Spleen (tissue), 11 donors: ENCODE measurements around the gene LRRN2. TPM values are rescaled to one million over a fixed set of nuclear protein-coding genes. Genes with fewer than 3 reads are reported as not detected.

Experiments
- DNase-seq: peaks from one replicate; pipeline ENCODE4 v3.0.0-alpha.2; 2020
- H3K27ac ChIP-seq, 8 donors: fragments of 200-600 bp; sonication (generic) in 7 of 8; 1 replicate in 4 of 8; 2 replicates in 4 of 8; pipeline versions ENCODE4 v1.5.0 to v1.8.0; 2016 to 2021; ENCODE audit warnings: inconsistent platforms in 4 of 8, mild to moderate bottlenecking in 4 of 8, moderate library complexity in 1 of 8
- H3K27me3 ChIP-seq, 7 donors: fragments of 200-600 bp; sonication (generic) in 6 of 7; replicated peaks in 1 of 7; 1 replicate in 4 of 7; 2 replicates in 3 of 7; pipeline versions ENCODE4 v1.5.0 to v1.8.0; 2016 to 2021; ENCODE audit warnings: inconsistent platforms in 3 of 7, mild to moderate bottlenecking in 1 of 7
- H3K36me3 ChIP-seq, 6 donors: fragments of 200-600 bp; sonication (generic) in 5 of 6; 1 replicate in 4 of 6; 2 replicates in 2 of 6; pipeline versions ENCODE4 v1.5.0 to v1.8.0; 2016 to 2021; ENCODE audit warnings: inconsistent platforms in 2 of 6
- H3K4me1 ChIP-seq, 6 donors: fragments of 200-600 bp; sonication (generic) in 5 of 6; 1 replicate in 3 of 6; 2 replicates in 3 of 6; pipeline versions ENCODE4 v1.5.0 to v1.8.0; 2016 to 2021; ENCODE audit warnings: inconsistent platforms in 3 of 6
- H3K4me3 ChIP-seq, 8 donors: fragments of 200-600 bp; sonication (generic) in 7 of 8; 1 replicate in 4 of 8; 2 replicates in 4 of 8; pipeline versions ENCODE4 v1.5.0 to v1.8.0; 2016 to 2021; ENCODE audit warnings: inconsistent platforms in 4 of 8, mild to moderate bottlenecking in 4 of 8, moderate library complexity in 2 of 8
- H3K9me3 ChIP-seq, 8 donors: fragments of 200-600 bp; sonication (generic) in 7 of 8; 1 replicate in 4 of 8; 2 replicates in 4 of 8; pipeline versions ENCODE4 v1.5.0 to v1.8.0; 2016 to 2021; ENCODE audit warnings: inconsistent platforms in 4 of 8
- POLR2A ChIP-seq, 3 donors: fragments of 450-650 bp; IDR thresholded peaks; one replicate each; pipeline ENCODE4 v1.5.1; 2017; ENCODE audit warnings: antibody characterized with exemption in 3 of 3, mild to moderate bottlenecking in 1 of 3
- POLR2AphosphoS5 ChIP-seq, 3 donors: sonication (generic); formaldehyde crosslinking; IDR thresholded peaks; one replicate each; pipeline ENCODE4 v1.5.1; 2017; ENCODE audit warnings: antibody characterized with exemption in 3 of 3
- WGBS, 5 donors: extraction: QIAGEN DNeasy Blood & Tissue Kit in 3 of 5; methylation state at CpG; one replicate each; pipeline versions ENCODE4 v1.1.5 to v1.1.7; 2013 to 2018; 5-methylcytosine and 5-hydroxymethylcytosine counted together
- intact Hi-C: fragments of 100-400 bp; cut with DNase I; formaldehyde crosslinking; loops from one replicate; pipeline ENCODE4 v1.15.0; 2023; ENCODE audit warnings: low total_unique reads
- polyA plus RNA-seq, 3 donors: library from polyadenylated mRNA; stranded (reverse); fragments of 200-250 nt; gene quantifications; one replicate each; pipeline ENCODE4 v1.2.1, GENCODE V29; 2013
- total RNA-seq, 7 donors: library from RNA; depleted of rRNA in 3 of 7; stranded (reverse); fragments of >200 nt in 3 of 7; fragmentation: NEBNext Ultra II Directional in 4 of 7; extraction: Animal tissue kit (Norgen Biotek cat#: 25700) in 4 of 7; gene quantifications; one replicate each; pipeline versions ENCODE4 v1.1.0 to v1.2.1, GENCODE V29; 2016 to 2021
- TF ChIP-seq, protein P1 (sequence below), 11 experiments: fragments of 200-600 bp in 7 of 11; fragments of 450-650 bp in 4 of 11; sonication (generic) in 4 of 11; IDR thresholded peaks in 8 of 11; conservative IDR thresholded peaks in 3 of 11; 1 replicate in 7 of 11; 2 replicates in 4 of 11; pipeline versions ENCODE4 v1.4.0 to v1.8.0; 2016 to 2021; ENCODE audit warnings: antibody characterized with exemption in 11 of 11, inconsistent platforms in 4 of 11, mild to moderate bottlenecking in 1 of 11
- donor health status: healthy with polysubstance abuse.
- donor health status: DM: no; HTN: no; CAD: no; lungs with moderate emphysema.
- donor health status: DM: no; HTN: no; CAD: no.
- donor health status: Bipolar disorder and iron deficiency.
- donor health status: healthy.
- donor health status: DM: no; HTN: no; CAD: no.
- donor health status: DM: yes; HTN: yes; CAD: no.

LRRN2 gene
- total and polyA plus RNA-seq, 10 donors: 1.6 to 11.9 (median 4.5) TPM

DNA sequence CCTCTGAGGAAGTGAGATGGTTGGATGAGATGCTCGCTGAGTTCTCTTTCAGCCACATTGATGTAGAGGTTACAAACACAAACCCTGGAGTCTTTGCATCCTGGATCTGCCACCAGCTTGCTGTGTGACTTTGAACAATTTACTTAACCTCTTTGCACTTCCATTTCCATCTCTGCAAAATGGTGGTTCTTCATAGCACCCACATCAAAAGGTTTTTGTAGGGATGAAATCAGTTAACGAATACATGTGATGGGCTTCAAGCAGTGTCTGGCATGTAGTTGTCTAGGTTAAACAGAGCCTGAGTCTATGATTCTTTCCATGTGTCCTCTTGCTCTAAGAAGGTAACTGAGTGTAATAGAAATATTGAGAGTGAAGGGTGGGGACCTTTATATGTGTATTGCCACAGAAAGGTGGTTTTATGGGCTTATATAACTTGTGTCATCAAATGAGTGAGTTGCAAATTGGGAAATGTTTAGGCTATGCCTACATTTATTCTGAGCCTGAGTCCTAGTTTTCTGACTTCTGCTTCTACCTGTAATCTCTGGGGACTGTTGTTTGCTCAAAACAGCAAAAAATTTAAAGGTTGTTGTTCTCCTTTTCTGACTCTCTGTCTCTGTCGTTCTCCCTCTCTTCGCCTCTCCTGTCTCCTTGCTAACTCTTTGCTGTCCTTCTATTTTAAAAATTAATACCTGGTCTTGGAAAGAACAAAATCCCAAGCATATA is 27.3 kb upstream of the LRRN2 start:
- TF ChIP-seq POLR2AphosphoS5 (IDR thresholded peaks at IDR 0.05): no peak
- TF ChIP-seq, protein P1, sequence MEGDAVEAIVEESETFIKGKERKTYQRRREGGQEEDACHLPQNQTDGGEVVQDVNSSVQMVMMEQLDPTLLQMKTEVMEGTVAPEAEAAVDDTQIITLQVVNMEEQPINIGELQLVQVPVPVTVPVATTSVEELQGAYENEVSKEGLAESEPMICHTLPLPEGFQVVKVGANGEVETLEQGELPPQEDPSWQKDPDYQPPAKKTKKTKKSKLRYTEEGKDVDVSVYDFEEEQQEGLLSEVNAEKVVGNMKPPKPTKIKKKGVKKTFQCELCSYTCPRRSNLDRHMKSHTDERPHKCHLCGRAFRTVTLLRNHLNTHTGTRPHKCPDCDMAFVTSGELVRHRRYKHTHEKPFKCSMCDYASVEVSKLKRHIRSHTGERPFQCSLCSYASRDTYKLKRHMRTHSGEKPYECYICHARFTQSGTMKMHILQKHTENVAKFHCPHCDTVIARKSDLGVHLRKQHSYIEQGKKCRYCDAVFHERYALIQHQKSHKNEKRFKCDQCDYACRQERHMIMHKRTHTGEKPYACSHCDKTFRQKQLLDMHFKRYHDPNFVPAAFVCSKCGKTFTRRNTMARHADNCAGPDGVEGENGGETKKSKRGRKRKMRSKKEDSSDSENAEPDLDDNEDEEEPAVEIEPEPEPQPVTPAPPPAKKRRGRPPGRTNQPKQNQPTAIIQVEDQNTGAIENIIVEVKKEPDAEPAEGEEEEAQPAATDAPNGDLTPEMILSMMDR (IDR thresholded peaks at IDR 0.05 in 8 of 11, conservative IDR thresholded peaks at IDR 0.05 in 3 of 11): no peak
- Histone ChIP-seq H3K27ac (no peak overlapping the region), H3K9me3 (no peaks in the 10 kb centered on the region), H3K4me3 (peak overlapping the region in 1 of 8 donors; percentile 24), H3K36me3 (no peaks in the 10 kb centered on the region), H3K4me1 (peaks cover 3 to 19% (median 14%) of the 10 kb centered on the region in 6 donors), H3K27me3 (peaks cover 0 to 37% (median 4%) of the 10 kb centered on the region in 7 donors)
- no peak for DNase-seq
- intact Hi-C loops: no loop called here
- 64 to 76% (median 68%) methylated on average over 4 of the region's 4 CpGs for WGBS, 5 donors

DNA sequence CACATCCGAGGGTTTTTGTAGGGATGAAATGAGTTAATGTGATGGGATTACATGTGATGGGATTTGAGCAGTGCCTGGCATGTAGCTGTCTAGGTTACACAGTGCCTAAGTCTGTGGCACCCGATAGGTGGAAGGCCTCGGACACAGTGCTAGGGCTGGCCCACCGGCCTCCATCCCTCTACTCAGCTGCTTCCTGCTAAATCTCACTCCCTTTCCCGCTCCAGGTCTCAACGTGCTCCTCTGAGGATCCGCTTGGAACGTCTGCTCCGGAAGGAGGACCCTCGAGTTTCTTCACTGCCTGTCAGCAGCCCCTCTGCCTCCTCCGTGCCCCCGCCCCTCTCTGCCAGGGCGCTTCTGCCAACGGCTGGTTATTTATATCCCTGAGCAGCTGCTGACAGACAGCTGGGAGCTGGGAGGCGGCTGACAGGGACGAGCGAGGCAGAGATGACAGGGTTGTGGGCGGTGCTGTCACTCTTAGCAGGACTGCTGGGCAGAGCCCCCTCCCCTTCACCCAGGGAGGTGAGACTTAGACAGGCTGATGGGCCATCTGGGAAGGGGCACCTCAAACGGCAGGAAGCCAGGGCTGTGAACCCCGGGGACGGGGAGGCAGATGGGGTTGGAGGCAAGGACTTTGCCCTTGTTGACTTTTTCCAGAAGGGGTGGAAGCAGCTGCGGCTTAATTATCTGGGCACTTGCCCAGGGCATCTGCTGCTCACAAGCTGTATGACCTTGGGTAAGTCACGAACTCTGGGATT is 26.6 kb upstream of the LRRN2 start:
- Histone ChIP-seq H3K36me3 (no peaks in the 10 kb centered on the region), H3K4me3 (peak overlapping the region in 1 of 8 donors; percentile 24), H3K27me3 (peaks cover 0 to 42% (median 4%) of the 10 kb centered on the region in 7 donors), H3K4me1 (peaks cover 3 to 19% (median 14%) of the 10 kb centered on the region in 6 donors), H3K27ac (no peak overlapping the region), H3K9me3 (no peaks in the 10 kb centered on the region)
- TF ChIP-seq POLR2A (IDR thresholded peaks at IDR 0.05) (no peak), POLR2AphosphoS5 (IDR thresholded peaks at IDR 0.05) (no peak)
- TF ChIP-seq, protein P1 (IDR thresholded peaks at IDR 0.05 in 8 of 11, conservative IDR thresholded peaks at IDR 0.05 in 3 of 11): no peak
- WGBS, 5 donors: 17 to 23% (median 18%) methylated on average over 21 to 23 of the region's 23 CpGs
- no peak for DNase-seq
- intact Hi-C loops: no loop called here

DNA sequence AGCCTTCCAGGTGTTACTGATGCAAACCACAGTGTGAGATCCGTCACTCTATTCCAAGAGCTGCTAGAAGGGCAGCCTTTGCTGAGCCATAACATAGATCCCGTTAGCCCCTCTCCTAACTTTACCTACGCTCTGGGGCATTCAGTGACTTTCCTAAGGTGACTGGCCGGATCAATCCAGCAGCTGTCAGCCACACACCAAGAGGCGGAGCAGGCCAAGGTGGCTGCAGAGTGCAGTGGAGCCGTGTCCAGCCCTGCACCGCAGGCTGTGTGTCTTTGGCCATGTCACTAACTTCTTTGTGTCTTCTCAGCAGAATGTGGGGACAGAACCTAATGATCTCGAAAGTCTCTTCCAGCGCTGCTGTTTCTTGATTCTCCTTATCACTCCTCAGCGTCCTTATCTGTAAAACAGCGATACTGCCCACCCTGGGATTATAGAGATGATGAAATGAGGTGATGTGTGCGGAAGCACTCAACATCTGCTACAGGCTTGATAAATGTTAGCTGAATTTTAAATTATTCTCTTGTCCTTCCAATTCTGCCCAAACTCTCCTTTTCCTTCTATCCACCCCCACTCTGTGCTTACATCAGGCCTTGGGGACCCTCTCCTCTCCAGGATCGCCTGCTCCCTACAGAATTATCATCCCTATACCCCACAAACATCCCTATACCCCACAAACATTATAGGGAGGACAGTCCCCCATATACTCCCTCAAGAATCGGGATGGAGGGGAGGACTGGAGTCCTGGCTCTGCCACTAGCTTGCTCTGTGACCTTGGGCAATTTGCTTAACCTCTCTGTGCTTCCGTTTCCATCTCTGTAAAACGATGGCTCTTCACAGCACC is 25.8 kb upstream of the LRRN2 start:
- peaks cover 3 to 24% (median 14%) of the 10 kb centered on the region in 6 donors for H3K4me1 ChIP-seq
- intact Hi-C loops: no loop called here
- TF ChIP-seq, protein P1 (IDR thresholded peaks at IDR 0.05 in 8 of 11, conservative IDR thresholded peaks at IDR 0.05 in 3 of 11): no peak
- no peak for TF ChIP-seq POLR2A (IDR thresholded peaks at IDR 0.05)
- no peak for TF ChIP-seq POLR2AphosphoS5 (IDR thresholded peaks at IDR 0.05)
- H3K9me3 ChIP-seq: no peaks in the 10 kb centered on the region
- 63 to 70% (median 69%) methylated on average over 16 of the region's 16 CpGs for WGBS, 5 donors
- H3K4me3 ChIP-seq: no peak overlapping the region
- H3K36me3 ChIP-seq: no peaks in the 10 kb centered on the region
- DNase-seq: no peak
- H3K27me3 ChIP-seq: peaks cover 0 to 42% (median 4%) of the 10 kb centered on the region in 7 donors
- H3K27ac ChIP-seq: no peak overlapping the region
